HG03039 (cell line): ENCODE measurements around the gene ADRA2B.
"Not testable (repeated sequence)": the region's sequence is repeated elsewhere in the genome, so short reads cannot be mapped to it uniquely, and the experiment has no call there.

Source experiments
- ATAC-seq: cut with Tn5 transposase; IDR thresholded peaks from one replicate; pipeline ENCODE4 v1.9.1; 2021; ENCODE audit warnings: mild to moderate bottlenecking, moderate library complexity; ENCODE audit not compliant: unreplicated experiment

Gene ADRA2B

GRCh38 chr2:96071977-96072491 is 44.3 kb downstream of the ADRA2B start:
- ATAC-seq = not testable (repeated sequence)

GRCh38 chr2:96071087-96071976 is 45.0 kb downstream of the ADRA2B start:
- ATAC-seq = not testable (repeated sequence)

GRCh38 chr2:96070351-96070750 is 46.0 kb downstream of the ADRA2B start:
- not testable (repeated sequence) for ATAC-seq

GRCh38 chr2:96069878-96070277 is 46.5 kb downstream of the ADRA2B start:
- not testable (repeated sequence) for ATAC-seq

GRCh38 chr2:96067902-96068581 is 48.3 kb downstream of the ADRA2B start:
- ATAC-seq = not testable (repeated sequence)

GRCh38 chr2:96067098-96067660 is 49.2 kb downstream of the ADRA2B start:
- not testable (repeated sequence) for ATAC-seq

GRCh38 chr2:96066511-96066910 is 49.9 kb downstream of the ADRA2B start:
- not testable (repeated sequence) for ATAC-seq

- not testable (repeated sequence) for ATAC-seq
Measured at GRCh38 chr2:96065954-96066353, 50.4 kb downstream of the ADRA2B start.

- ATAC-seq = no peak
Measured at GRCh38 chr2:96065381-96065930, 50.9 kb downstream of the ADRA2B start.

- not testable (repeated sequence) for ATAC-seq
Measured at GRCh38 chr2:96064760-96065159, 51.6 kb downstream of the ADRA2B start.

- ATAC-seq = not testable (repeated sequence)
Measured at GRCh38 chr2:96064047-96064675, 52.2 kb downstream of the ADRA2B start.

GRCh38 chr2:96063116-96063899 is 53.1 kb downstream of the ADRA2B start:
- ATAC-seq = not testable (repeated sequence)
